Stimulated activated CD4-positive, alpha-beta T cell treated with anti-CD3 and anti-CD28 coated beads, Interleukin-1b, Interleukin-23, amount 100 ng/mL, for 24 hours (primary cell): ENCODE measurements around the gene NSDHL.
A peak's percentile ranks its signal among the peaks of the same experiment; 100 is the strongest.
"Not testable (repeated sequence)": the region's sequence is repeated elsewhere in the genome, so short reads cannot be mapped to it uniquely, and the experiment has no call there.

Source experiments
- DNase-seq, 4 experiments: peaks; one replicate each; pipeline ENCODE4 v3.0.0-alpha.2; 2020; ENCODE audit warnings: low read depth in 4 of 4, low spot score in 1 of 4

NSDHL gene

DNA sequence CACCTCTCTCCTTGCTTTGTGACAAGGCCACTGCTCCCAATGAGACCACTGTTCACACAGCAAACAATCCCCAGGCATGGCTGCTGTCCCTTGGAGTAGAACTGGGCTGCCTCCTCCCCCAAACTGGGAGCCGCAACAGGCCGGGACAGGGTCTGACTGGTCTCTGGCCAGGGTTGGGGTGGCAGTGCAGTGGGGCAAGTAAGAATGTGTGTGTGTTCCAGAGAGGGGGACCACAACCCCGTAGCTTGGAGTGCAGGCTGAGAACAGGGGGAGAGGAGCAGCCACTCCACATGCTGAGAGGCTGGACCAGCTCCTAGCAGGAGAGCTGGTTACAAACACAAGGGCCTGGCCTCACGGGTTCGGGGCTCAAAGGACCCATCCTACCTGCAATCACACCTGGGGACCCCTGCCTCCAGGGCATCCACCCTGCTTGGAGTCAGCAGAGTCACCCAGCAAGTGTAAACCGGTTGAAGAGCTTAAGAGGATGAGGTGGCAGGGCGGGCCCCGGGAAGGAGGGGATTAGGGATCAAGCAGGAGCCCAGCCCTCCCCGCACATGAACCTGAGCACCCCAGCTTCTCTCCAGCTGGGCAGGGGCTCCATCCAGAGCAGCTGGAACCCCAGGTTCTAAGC lies 63.2 kb downstream of the NSDHL start:
- DNase-seq, result no peak

DNA sequence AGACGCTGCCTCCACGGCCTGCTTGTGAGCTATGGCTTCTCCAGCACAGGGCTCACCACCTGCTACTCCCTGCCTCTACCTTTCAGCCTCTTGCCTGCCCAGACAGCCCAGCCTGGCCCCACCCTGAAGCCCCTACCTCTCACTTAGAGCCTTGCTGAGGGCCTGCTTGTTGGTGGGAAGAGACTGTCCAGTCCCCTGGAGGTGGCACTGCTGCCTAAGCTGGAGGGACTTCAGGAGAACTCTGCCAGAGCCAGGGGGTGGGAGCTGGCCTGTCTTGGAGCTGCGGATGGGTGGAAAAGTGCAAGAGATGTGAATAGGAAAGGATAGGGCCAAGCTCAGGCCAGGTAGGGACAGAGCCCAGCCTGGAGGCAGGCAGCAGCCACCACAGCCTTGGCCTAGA lies 64.3 kb downstream of the NSDHL start:
- no peak for DNase-seq

DNA sequence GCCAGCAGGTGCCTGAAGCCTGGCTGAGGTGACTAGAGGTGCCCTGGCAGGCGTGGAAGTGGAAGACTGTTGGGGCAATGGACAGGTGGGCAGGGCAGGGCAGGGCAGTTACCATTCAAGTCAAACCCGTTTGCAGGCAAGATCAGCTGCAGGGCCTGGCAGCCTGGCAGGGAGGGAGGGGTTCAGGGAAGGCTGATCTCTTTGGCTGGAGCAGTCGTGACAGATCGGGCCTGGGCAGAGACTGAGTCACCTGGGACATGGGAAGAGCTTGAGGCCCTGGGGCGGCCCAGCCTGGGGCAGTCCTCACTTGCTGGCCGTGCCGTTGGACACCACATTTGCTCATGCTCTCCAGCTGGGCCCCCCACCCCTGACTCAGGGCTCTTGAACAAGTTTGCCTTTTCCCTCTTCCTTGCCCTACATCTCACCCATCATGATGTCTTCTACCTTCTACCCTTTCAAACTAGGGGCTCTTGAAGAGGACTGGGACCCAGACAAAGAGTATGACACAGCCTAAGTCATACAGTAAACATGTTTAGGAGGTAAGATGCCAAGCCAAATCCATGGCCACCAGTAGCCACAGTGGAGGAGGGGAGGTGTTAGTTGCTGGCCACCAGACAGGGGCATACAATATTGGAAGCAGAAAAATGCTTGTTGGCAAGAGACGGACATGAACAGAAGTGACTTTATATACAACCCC lies 65.0 kb downstream of the NSDHL start:
- DNase-seq, result no peak

DNA sequence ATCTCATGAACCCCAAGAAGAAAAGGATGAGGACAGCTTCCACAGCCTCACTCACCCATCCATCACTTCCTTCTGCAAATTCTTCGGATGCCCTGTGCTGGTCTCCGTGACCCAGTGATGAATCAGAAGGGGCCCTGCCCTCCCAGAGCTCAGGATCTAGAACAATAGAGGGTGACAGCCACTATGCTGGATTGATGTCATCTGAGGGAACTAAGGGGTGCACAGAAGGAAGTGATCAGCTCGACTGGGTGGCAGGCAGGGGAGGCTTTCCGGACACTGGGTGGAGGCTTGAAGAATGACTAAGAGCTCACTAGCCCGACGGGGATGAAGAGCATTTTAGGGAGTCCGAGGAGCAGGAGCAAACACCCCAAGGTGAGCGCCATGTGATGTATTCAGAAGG lies 65.6 kb downstream of the NSDHL start:
- DNase-seq, result no peak

DNA sequence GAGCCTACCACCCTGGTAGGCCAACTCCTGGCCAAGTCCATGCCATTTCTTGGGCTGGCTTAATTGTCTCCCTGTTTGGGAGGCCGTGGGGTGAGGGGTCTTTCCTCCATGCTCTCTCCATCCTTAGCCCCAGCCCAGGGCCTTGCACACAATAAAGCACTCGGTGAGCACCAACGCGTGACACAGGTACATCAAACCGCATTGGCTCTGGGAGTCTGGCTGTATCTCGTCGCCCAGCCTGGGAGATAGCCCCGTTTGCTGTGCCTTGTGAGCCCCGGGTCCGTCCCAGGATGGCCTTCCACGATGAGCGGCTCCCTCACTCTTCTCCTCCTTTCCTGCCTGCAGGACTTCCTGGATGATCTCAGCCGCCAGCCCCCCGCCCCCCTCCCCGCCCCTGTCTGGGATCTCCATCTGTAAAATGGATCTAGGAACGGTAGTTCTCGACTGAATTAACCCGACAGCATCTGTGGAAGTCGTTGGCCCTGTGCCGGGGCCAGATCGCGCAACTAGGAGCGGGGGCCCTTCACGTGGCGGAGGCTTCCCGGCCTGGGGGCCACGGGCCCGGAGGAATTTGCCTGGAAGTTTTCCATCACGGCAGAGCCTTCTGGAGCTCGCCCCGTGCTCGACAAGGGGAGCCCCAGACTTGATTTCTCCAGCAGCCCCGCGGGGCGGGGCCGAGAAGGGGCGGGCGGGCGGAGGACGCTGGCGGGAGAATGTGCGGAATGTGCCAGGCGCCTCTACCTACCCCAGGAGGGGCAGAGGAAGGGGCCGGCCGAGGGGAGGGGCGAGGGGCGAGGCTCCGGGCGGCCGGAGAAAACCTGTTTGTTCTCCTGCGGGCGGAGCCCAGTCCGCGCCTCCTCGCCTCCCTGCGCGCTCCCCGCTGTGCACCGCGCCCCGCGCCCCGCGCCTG lies 66.6 kb downstream of the NSDHL start, which contains the start of gene ZNF185:
ZNF185 (plus strand) TSS at position 846 of the 910 bp plus-strand sequence. CDS start 16,423 bp downstream, outside the sequence.
- no peak for DNase-seq

GRCh38 chrX:152898442-152898841 lies 67.6 kb downstream of the NSDHL start:
- no peak for DNase-seq

DNA sequence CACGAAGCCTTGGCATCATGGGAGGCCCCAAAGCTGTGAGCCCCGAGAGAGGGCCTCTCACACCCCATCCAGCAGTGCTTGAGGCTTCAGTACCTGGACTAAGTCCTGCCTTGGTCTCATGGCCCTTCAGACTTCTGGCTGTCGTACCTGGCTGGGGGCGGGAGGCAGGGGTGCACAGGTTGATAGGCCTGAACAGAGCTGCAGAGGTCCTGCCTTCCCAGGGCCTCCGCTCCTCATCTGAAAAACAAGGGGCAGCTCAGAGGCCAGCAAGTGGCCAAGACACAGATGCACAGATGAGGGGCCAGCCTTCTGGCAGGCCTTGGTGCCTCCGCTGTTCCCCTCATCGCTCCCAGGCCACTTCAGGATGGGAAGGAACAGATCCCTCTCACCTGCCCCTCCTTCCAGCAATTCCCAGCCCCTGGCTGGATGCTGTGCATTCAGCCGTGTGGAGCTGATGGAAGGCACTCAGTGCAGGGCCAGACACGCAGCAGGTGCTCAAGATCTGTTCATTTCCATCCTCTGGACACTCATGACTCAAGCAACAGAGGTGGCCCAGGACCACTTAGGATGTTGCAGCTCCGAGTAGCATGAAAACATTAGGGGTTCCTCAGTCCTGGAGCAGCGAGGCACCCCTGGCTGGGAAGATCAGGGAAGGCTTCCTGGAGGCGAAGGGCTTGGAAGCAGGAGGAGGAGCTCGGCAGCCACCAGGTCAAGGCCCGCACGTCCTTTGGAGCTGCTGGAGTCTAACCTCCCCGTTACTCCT lies 68.4 kb downstream of the NSDHL start:
- no peak for DNase-seq

- DNase-seq, result no peak
These were observed 69.2 kb downstream of the NSDHL start for GRCh38 chrX:152899874-152900719.

DNA sequence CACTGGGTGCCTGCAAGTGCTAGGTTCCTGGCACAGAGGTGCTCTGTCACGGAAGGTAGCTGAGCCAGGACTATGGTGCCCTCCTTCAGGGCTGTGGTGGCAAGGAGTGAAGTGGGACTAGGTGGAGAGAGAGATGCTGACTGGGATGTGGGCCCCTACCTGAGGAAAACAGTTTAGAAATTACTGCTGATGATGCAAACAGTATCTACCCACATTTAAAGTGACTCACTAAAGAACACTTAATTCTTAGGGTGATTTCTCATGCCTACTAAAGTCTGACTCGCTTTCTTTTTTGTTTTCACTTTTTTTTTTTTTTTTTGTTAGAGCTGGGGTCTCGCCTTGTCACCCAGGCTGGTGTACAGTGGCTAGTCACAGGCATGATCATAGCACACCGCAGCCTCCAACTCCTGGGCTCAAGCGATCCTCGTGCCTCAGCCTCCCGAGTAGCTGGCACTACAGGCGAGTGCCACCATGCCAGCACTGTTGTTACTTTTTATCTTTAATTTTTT lies 70.1 kb downstream of the NSDHL start:
- no peak for DNase-seq

- DNase-seq, result no peak
These were observed 71.1 kb downstream of the NSDHL start for GRCh38 chrX:152901816-152902501.

- DNase-seq, result no peak
These were observed 71.6 kb downstream of the NSDHL start for GRCh38 chrX:152902502-152902820.

DNA sequence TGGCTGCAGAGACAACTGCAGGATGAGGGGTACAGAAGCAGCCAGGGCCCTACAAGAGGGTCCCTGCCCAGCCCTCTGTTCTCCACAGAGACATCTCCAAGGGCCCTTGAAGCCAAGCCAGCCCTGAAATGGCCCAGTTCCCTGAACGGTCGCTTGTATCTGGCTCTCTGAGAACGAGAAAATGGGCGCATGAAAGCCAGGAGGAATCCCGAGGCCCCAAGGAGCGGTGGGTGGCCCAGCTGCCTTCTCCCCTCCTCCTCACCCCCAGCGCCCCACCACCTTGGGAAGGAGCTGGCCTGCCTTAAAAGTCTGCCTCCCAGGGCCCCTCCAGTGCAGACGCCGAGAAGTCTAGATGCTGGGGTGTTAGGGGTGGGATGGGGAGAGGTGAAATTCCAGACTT lies 72.7 kb downstream of the NSDHL start:
- DNase-seq, result no peak

- DNase-seq, result peak in 1 of 4 experiments; percentile 10
These were observed 73.6 kb downstream of the NSDHL start for GRCh38 chrX:152904151-152905080.

DNA sequence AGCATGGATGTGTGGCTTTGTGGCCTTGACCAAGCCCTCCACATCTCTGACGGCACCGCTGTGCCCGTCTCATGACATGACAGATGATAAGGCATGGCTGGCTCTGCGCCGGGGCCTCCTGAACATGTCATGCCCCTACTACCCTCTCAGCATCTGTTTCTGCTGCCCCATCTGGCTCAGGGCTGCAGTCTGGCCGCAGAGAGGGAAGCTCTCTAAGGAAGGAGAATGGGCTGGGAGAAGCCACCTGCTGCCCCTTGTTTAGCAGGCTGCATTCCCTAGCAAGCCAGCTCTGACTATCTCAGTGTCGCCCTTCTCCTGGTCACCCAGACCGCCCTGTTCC lies 74.2 kb downstream of the NSDHL start:
- no peak for DNase-seq

DNA sequence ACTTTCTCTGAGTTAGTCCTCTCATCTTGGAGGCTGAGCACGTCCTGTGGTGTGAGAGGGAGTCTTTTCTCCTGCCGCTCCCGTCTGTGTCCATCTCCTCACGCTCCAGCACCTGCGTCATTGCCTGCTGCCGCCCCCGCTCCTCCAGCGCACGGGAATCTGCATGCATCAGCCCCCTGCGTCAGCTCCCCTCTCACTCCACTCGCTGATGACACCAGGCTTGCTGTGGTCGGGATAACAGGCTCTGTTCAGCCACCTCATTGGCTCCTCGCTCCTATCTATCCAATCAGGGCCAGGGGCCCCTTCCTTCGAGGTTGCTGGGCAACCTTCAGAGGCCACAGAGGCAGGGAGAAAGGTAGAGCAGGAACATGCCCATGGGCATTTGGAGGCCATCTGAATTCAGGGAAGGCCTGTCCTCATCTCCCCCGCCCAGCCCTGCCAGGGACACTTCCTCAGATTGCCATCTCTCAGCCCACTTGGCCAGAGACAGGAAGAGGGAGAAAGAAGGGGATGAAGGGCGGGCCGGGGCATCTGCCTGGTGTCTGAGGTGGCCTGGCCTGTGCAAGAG lies 76.3 kb downstream of the NSDHL start:
- no peak for DNase-seq

GRCh38 chrX:152908486-152908885 lies 77.6 kb downstream of the NSDHL start:
- no peak for DNase-seq

- not testable (repeated sequence) for DNase-seq
These were observed 79.2 kb downstream of the NSDHL start for GRCh38 chrX:152910018-152910417.

- DNase-seq, result no peak
These were observed 81.2 kb downstream of the NSDHL start for GRCh38 chrX:152912106-152912505.
